HG03378 (cell line): ENCODE measurements around the gene FRRS1L.

Experiments
- ATAC-seq: cut with Tn5 transposase; IDR thresholded peaks from one replicate; pipeline ENCODE4 v1.9.1; 2021; ENCODE audit warnings: mild to moderate bottlenecking, moderate library complexity; ENCODE audit not compliant: unreplicated experiment

FRRS1L gene

DNA sequence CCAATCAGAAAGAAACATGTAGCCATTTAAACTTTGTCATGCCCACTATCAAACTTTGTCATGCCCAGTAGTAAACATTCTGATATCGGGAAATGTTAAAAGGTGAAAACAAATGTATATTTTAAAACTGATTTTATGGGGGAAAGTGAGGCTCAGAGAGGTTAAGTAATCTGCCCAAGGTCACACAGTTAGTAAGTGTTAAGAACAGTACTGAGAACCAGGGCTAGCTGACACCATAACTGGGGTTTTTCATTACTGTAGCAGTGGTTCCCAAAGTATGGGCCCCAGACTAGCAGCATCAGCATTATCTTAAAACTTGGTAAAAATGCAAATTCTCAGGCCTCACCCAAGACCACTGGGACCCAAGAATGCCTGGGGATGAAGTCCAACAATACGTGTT, 9.9 kb upstream of the FRRS1L start:
- ATAC-seq: no peak

DNA sequence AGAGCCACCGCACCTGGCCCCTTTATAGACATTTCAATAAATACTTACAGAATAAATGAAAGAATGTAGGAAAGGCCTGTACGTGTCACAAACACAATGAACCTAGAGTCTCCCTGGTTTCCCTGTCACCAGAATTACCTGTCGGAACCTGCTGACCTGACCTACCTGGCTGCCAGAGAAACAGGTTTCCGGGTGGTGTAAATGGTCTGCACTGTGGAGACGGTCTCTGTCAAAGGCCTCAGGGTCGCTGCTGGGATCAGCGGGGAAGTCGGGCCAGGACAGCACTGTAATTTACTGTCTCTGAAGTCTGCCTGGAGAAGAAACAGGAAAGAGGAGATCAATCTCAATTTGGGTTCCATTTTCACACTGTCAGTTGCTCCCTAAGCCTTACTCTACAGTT, 9.3 kb upstream of the FRRS1L start:
- ATAC-seq: no peak

DNA sequence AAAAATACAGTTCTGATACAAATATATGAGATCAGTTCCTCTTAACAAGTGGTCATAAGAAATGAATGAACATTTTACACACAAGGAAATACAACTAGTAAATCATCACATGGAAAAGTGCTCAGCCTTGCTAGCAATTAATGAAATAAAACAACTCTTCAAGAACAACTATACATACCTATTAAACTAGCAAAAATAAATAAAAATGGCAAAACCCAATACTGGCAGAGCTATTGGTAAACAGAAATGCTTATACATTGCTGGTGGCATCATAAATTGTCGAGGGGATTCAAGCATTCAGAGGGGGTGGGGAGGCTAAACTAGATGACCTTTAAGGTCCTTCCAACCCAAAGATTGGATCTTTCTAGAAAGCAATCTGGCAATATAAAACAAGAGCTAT, 5.9 kb upstream of the FRRS1L start:
- no peak for ATAC-seq

DNA sequence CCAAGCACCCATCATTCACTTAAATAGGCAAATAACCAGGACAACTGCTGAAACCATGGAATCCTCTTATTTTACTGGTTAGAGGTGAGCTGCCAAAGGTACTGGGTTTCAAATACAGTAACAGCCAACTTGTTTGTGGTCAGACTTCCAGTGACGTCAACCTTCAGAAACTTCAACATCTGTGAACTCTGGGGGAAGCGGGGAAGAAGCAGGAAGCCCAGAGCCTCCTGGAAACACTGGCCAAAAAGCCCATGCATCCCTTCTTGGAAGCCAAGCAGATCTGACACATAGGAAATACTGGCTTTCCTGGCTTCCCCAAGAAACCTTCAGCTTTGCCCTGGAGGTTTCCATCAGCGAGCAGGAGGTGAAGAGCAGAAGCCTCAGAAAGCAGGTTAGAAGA, 4.9 kb upstream of the FRRS1L start:
- ATAC-seq: no peak

DNA sequence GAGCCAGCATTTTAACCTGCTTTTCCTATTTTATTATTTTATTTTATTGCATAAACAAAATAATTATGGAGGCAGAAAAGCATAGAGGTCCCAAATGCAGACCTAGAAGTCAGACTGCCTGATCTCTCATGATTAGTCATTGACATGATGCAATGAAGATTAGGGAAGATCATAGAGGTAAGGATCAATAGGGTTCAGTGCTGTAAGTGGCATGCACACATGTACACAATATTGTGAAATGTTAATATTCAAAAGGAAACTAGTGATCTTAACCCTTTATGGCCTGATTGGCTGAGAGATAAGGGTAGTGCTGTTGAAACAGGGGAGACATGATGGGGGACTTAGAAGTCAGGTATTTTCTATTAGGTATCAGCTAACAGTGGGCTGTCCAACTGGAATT, 1.1 kb upstream of the FRRS1L start:
- ATAC-seq: no peak

DNA sequence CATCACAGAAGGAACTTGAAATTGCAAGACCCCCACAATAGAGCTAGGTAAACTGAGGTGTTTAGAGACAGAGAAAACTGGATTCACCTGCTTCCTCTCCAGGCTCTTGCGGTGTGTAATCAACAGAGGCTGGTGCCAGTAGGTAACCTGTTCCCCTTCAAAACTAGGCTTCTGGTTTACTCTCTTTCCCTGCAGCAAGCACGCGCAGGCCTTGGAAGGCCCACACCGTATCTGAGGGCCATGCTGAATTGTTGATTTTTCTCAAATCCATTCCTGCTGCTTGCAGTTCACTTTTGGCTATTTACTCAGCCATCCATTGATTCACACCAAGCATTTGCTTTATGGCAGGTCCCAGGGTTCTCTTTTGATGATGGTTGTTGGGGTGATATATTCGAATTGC, 667 bp upstream of the FRRS1L start:
- ATAC-seq: no peak

- ATAC-seq: no peak
These were observed 778 bp downstream of the FRRS1L start for GRCh38 chr9:109166171-109166770.

DNA sequence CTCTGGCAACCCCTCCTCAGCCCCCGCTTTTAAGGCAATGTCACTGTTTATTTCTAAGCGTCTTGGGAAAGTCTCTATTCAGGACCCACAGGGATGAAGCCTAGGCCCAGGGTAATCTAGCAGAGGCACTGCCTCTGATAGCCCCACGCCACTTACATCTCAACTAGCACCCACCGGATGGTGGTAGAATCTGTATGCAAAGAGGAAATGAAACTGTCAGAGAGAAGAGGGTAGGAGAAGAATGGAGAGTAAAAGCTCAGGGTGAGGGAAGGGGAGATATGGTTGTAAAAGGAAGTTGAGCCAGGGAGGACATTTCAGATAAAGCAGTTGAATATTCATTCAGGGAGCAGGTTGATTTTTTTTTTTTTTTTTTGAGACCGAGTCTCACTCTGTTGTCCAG, 3.0 kb downstream of the FRRS1L start:
- ATAC-seq: peak; percentile 73

DNA sequence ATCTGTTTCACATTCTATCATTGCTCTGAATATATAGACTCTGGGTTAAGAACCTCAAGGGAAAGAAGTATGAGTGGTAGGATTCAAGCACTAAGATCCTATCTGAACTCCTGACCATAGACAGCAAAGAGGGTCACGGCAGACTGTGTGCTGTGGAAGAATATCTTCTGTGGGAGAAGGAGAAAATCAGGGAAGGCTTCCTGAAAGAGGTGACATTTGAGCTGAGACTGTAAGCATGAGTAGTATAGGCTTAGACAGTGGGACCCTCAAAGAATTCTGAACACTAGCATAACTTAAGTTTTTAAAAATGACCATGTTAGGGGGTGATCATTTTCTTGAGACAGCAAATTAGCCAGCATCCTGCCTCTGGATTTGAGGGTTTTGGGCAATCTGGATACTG, 3.9 kb downstream of the FRRS1L start:
- no peak for ATAC-seq

GRCh38 chr9:109162677-109163076, 4.4 kb downstream of the FRRS1L start:
- ATAC-seq: no peak

- no peak for ATAC-seq
These were observed 5.6 kb downstream of the FRRS1L start for GRCh38 chr9:109161471-109161870.

DNA sequence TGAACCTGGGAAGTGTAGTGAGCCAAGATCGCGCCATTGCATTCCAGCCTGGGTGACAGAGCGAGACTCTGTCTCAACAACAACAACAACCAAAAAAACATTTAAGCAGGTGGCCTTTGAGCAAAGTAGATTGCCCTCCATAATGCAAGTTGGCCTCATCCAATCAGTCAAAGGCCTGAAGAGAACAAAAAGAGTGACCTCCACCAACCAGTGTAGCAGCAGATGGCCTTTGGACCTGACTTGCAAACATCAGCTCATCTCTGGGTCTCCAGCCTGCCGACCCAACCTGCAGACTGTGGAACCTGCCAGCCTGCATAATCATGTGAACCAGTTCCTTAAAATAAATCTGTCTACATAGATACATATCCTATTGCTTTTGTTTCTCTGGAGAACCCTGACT, 7.5 kb downstream of the FRRS1L start:
- ATAC-seq: no peak

GRCh38 chr9:109158651-109159050, 8.4 kb downstream of the FRRS1L start:
- ATAC-seq: no peak

- no peak for ATAC-seq
These were observed 10.3 kb downstream of the FRRS1L start for GRCh38 chr9:109156708-109157107.

GRCh38 chr9:109150925-109151545, 16.0 kb downstream of the FRRS1L start:
- no peak for ATAC-seq

DNA sequence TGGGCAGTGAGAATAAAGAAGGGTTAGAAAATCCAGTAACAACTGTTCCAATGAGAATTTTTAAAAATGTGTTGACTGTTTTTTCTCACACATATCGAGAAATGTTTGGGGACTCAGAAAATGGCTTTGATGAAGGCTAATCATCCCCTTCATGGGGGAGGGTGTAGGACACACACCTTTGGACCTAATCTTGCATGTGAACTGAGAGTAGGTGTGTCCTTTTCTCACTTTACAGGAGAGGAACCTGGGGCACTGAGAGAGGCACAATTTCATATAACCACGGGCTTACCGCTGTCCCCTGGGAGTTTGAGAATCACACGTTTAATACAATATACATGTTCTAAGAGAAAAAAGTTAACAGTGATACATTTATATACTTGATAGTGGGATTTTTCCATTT, 17.3 kb downstream of the FRRS1L start:
- no peak for ATAC-seq

DNA sequence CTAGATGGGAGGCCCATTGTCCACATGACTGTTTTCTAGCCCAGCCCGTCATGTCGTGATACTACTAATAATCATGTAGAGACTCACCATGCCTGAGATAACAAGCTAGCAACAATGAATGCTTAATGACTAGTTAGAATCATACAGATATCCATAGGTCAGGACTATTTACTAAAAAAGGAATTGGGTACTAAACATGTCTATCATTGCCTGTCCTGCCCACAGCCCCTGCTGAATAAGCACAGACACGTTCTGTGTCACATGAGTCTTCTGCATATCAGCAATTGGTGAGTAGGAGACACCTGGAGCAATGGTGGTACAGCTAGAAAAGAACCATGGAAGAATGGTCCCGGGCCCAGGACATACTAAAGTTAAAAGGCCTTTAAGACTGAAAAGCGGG, 18.0 kb downstream of the FRRS1L start:
- no peak for ATAC-seq

DNA sequence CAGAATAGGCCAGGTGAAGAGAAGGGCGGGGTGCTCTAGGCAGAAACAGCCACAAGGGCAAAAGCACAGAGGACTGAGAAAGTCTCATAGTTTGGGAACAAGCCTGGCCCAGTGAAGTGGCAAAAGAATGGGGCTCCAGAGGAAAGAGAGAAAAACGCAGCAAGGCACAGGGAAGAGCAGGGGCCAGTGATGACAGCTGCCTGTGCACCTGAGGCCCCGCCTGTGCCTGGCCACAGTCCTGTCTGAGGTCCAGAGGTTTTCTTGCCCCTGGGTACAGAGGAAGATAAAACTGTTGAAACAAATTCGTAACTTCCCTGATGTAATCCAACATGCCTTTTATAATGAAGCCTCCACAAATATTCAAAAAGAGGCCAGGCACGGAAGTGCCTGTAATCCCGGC, 22.0 kb downstream of the FRRS1L start:
- no peak for ATAC-seq

GRCh38 chr9:109143881-109144562, 23.0 kb downstream of the FRRS1L start:
- ATAC-seq: peak; percentile 99

- ATAC-seq: no peak
These were observed 25.7 kb downstream of the FRRS1L start for GRCh38 chr9:109141375-109141774.

DNA sequence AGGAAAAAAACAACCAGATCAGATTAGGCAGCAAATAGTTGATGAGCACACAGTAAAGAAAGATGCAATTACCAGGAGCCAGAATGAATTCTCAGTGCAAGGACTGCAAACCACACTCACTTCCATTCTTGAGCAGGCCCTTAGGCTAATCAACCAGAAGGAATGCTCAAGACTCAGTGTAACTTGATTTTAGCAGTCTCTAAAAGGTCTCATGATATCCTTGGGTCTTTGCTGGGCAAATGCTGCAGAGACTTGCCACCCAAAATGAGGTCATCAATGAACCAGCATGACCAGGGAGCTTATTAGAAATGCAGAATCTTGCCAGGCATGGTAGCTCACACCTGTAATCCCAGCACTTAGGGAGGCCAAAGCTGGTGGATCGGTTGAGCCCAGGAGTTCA, 27.2 kb downstream of the FRRS1L start:
- no peak for ATAC-seq

GRCh38 chr9:109138421-109138820, 28.6 kb downstream of the FRRS1L start:
- no peak for ATAC-seq

DNA sequence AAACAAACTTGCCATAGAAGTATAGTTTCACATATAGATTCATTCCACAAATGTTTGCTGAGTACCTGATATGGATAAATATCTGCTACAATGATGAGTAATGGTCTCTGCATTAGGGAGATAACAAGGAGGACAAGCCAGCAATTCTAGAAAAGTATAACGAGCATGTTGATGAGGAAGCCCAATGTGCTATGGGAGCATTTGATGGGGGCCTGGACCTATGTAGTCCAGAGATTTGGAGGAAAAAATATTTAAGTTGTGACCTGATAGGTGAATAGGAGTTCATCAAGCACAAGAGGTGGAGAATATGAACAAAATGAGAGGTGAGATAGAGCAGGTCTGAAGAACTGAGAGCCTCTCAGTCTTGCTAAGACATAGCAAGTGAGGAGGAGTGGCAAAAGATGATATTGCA, 32.9 kb downstream of the FRRS1L start:
- no peak for ATAC-seq
